Activated T-helper 1 cell treated with anti-CD3 and anti-CD28 coated beads, Interleukin-2, amount 50 U/mL, for 16 hours (primary cell): Measurements from ENCODE around the gene TNS1.

ENCODE experiments used
- DNase-seq, 2 donors: peaks; one replicate each; pipeline ENCODE4 v3.0.0-alpha.2; 2020; ENCODE audit warnings: low read depth in 1 of 2, low spot score in 1 of 2

Gene TNS1

GRCh38 chr2:217799563-217800432 is 203.0 kb downstream of the TNS1 start:
- no peak for DNase-seq

- no peak for DNase-seq
Observed at GRCh38 chr2:217798743-217799562, 203.8 kb downstream of the TNS1 start.

GRCh38 chr2:217798191-217798590 is 204.6 kb downstream of the TNS1 start:
- DNase-seq: no peak

- no peak for DNase-seq
Observed at GRCh38 chr2:217797661-217798069, 205.1 kb downstream of the TNS1 start.

- no peak for DNase-seq
Observed at GRCh38 chr2:217797165-217797564, 205.6 kb downstream of the TNS1 start.

- no peak for DNase-seq
Observed at GRCh38 chr2:217795706-217796465, 206.9 kb downstream of the TNS1 start.

GRCh38 chr2:217795067-217795466 is 207.7 kb downstream of the TNS1 start:
- DNase-seq: no peak

- DNase-seq: no peak
Observed at GRCh38 chr2:217794133-217794986, 208.4 kb downstream of the TNS1 start.

GRCh38 chr2:217793566-217794132 is 209.1 kb downstream of the TNS1 start:
- no peak for DNase-seq

GRCh38 chr2:217792626-217793527 is 209.9 kb downstream of the TNS1 start:
- DNase-seq: no peak

- DNase-seq: no peak
Observed at GRCh38 chr2:217791551-217791950, 211.2 kb downstream of the TNS1 start.

- no peak for DNase-seq
Observed at GRCh38 chr2:217790681-217791392, 212.0 kb downstream of the TNS1 start.

GRCh38 chr2:217790195-217790594 is 212.6 kb downstream of the TNS1 start:
- DNase-seq: no peak

GRCh38 chr2:217789736-217790181 is 213.0 kb downstream of the TNS1 start:
- DNase-seq: no peak

- peak; percentile 48 to 67 for DNase-seq
Observed at GRCh38 chr2:217789003-217789735, 213.6 kb downstream of the TNS1 start.

GRCh38 chr2:217788669-217789002 is 214.2 kb downstream of the TNS1 start:
- DNase-seq: no peak

- DNase-seq: no peak
Observed at GRCh38 chr2:217787160-217787877, 215.5 kb downstream of the TNS1 start.
